A673 (cell line): ENCODE results near the gene ABCG1.

Experiments used
- EZH2 ChIP-seq: fragments of 200-600 bp; sonication (generic); IDR thresholded peaks from 2 replicates; pipeline ENCODE4 v1.6.1; 2017; ENCODE audit warnings: borderline replicate concordance, low read depth, mild to moderate bottlenecking, mixed read lengths, antibody characterized with exemption, low read length; ENCODE audit not compliant: poor library complexity, severe bottlenecking
- TF ChIP-seq, protein P1 (sequence below): fragments of 300-800, 200-600 bp; sonication (generic); conservative IDR thresholded peaks from 2 replicates; pipeline ENCODE4 v1.5.1; 2017; ENCODE audit warnings: low read depth, mild to moderate bottlenecking, antibody characterized with exemption, low read length, moderate library complexity, mixed read lengths

DNA sequence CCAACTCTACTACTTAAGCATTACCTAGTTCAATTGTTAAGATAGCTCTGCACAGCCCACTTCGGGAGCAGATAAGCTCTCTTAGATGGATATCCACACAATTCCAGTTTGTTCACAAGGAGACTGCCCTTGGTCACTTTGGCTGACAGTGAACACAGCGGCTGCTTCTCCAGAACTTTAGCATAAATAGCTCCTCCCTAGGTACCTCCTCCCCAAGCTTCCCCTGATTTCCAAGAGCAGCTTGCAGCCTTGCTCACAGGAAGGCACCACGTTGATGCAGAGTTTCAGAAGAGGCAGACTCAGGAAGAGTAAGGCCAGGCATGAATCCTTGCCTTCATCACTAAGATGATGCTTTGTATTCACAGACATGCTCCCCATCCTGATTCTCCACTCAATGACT is 71.6 kb downstream of the ABCG1 start:
- TF ChIP-seq, protein P1, sequence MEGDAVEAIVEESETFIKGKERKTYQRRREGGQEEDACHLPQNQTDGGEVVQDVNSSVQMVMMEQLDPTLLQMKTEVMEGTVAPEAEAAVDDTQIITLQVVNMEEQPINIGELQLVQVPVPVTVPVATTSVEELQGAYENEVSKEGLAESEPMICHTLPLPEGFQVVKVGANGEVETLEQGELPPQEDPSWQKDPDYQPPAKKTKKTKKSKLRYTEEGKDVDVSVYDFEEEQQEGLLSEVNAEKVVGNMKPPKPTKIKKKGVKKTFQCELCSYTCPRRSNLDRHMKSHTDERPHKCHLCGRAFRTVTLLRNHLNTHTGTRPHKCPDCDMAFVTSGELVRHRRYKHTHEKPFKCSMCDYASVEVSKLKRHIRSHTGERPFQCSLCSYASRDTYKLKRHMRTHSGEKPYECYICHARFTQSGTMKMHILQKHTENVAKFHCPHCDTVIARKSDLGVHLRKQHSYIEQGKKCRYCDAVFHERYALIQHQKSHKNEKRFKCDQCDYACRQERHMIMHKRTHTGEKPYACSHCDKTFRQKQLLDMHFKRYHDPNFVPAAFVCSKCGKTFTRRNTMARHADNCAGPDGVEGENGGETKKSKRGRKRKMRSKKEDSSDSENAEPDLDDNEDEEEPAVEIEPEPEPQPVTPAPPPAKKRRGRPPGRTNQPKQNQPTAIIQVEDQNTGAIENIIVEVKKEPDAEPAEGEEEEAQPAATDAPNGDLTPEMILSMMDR, result no peak
- TF ChIP-seq EZH2, result no peak
